GM21390 (cell line): ENCODE results near the gene TMEM209.
"Not testable (repeated sequence)": the region's sequence is repeated elsewhere in the genome, so short reads cannot be mapped to it uniquely, and the experiment has no call there.

ENCODE experiments used
- ATAC-seq: cut with Tn5 transposase; IDR thresholded peaks from one replicate; pipeline ENCODE4 v1.9.1; 2021; ENCODE audit not compliant: unreplicated experiment

TMEM209 gene

GRCh38 chr7:130205084-130205947 lies at the start of gene TMEM209:
TSS of gene TMEM209 (minus strand) at chr7:130205406. CDS start at chr7:130205375, 31 bp downstream.
- peak; percentile 99 for ATAC-seq

DNA sequence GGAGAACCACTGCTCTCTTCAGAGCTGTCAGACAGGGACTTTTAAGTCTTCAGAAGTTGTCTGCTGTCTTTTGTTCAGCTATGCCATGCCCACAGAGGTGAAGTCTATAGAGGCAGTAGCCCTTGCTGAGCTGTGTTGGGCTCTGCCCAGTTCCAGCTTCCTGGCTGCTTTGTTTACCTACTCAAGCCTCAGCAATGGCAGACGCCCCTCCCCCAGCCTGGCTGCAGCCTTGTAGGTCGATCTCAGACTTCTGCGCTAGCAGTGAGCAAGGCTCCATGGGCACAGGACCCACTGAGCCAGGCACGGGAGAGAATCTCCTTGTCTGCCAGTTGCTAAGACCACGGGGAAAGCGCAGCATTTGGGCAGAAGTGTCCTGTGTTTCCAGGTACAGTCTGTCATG lies 49.3 kb upstream of the TMEM209 start:
- ATAC-seq = no peak

GRCh38 chr7:130249626-130250025 lies 44.4 kb upstream of the TMEM209 start:
- ATAC-seq = not testable (repeated sequence)

DNA sequence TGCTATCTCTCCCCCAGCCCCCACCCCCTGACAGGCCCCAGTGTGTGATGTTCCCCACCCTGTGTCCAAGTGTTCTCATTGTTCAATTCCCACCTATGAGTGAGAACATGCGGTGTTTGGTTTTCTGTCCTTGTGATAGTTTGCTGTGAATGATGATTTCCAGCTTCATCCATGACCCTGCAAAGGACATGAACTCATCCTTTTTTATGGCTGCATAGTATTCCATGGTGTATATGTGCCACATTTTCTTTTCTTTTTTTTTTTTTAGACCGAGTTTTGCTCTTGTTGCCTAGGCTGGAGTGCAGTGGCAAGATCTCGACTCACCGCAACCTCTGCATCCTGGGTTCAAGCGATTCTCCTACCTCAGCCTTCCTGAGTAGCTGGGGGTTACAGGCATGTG lies 43.6 kb upstream of the TMEM209 start:
- ATAC-seq = not testable (repeated sequence)

DNA sequence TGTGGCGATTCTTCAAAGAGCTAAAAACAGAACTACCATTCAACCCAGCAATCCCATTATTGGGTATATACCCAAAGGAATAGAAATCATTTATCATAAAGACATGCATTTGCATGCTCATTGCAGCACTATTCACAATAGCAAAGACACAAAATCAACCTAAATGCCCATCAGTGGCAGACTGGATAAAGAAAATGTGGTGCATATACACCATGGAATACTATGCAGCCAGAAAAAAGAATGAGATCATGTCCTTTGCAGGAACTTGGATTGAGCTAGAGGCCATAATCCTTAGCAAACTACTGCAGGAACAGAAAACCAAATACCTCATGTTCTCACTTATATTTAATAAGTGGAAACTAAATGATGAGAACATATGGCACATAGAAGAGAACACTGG lies 41.3 kb upstream of the TMEM209 start:
- not testable (repeated sequence) for ATAC-seq

DNA sequence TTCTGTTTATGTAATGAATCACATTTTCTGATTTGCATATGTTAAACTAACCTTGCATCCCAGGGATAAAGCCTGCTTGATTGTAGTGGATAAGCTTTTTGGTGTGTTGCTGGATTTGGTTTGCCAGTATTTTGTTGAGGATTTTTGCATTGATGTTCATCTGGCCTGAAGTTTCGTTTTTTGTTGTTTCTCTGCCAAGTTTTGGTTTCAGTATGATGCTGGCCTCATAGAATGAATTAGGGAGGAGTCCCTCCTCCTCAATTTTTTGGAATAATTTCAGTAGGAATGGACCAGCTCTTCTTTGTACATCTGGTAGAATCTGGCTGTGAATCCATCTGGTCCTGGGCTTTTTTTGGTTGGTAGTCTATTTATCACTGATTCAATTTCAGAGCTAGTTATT lies 38.3 kb upstream of the TMEM209 start:
- not testable (repeated sequence) for ATAC-seq

GRCh38 chr7:130242198-130243014 lies 37.2 kb upstream of the TMEM209 start:
- no peak for ATAC-seq

DNA sequence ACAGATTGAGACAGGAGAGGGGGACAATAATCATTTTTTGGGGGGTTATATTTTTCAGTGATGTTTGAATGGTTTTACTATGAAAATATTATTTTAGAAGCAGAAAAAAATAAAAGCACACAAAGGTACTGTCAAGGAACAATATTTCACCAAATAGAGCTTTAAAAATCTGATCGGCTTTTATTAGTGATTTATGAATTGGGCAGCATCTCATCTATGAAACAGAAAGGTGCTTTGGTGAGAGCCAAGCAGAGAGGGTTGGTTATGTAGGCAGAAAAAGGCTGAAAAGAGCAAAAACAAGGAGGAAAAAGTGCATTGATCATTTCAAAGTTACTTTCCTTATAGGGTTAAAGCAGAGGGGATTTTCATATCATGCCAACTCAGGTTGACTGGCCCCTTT lies 35.0 kb upstream of the TMEM209 start:
- ATAC-seq = no peak

- ATAC-seq = not testable (repeated sequence)
Observed at GRCh38 chr7:130236361-130236760, 31.2 kb upstream of the TMEM209 start.

- ATAC-seq = no peak
Observed at GRCh38 chr7:130234078-130234477, 28.9 kb upstream of the TMEM209 start.

DNA sequence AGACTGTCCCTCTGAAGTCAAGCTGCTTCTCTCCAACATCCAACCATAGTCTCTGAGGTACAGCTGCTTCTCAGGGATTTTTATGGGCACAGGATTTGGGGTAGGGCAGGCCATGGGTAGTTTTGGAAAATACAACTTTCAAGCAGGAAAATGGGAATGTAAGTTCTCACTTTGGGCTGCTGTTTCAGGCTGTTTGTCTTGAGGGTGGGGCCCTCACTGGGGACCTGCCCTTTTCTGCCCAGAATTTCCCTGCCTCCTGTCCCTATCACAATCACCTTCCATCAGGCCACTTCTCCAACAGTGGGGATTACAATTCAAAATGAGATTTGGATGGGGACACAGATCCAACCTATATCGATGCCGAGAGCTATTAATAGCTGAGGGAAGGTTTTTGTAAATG lies 27.0 kb upstream of the TMEM209 start:
- no peak for ATAC-seq

DNA sequence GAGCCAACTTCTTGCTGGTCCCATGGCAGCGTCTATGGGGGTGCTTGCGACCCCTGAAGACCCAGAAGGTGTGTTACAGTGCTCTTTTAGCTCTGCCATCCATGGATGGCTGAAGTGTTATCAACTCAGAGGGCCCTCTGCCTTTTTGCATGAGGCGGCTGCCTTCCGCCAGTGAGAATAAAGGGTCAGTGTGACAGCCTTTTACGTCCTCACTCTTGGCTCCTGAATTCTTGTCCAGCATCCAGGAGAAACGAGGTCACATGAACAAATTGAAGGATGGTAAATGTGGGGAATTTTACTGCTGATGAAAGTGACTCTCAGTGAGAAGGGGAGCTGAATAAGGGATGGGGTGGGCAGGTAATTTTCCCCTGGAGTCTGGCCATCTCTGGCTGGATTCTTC lies 26.6 kb upstream of the TMEM209 start:
- ATAC-seq = no peak

DNA sequence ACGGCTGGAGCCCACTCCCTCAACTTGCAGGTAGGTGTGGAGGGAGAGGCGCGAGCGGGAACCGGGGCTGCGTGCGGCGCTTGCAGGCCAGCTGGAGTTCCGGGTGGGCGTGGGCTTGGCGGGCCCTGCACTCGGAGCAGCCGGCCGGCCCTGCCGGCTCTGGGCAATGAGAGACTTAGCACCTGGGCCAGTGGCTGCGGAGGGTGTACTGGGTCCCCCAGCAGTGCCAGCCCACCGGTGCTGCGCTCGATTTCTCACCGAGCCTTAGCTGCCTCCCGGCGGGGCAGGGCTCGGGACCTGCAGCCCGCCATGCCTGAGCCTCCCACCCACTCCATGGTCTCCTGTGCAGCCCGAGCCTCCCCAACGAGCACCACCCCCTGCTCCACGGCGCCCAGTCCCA lies 24.8 kb upstream of the TMEM209 start:
- ATAC-seq = not testable (repeated sequence)

DNA sequence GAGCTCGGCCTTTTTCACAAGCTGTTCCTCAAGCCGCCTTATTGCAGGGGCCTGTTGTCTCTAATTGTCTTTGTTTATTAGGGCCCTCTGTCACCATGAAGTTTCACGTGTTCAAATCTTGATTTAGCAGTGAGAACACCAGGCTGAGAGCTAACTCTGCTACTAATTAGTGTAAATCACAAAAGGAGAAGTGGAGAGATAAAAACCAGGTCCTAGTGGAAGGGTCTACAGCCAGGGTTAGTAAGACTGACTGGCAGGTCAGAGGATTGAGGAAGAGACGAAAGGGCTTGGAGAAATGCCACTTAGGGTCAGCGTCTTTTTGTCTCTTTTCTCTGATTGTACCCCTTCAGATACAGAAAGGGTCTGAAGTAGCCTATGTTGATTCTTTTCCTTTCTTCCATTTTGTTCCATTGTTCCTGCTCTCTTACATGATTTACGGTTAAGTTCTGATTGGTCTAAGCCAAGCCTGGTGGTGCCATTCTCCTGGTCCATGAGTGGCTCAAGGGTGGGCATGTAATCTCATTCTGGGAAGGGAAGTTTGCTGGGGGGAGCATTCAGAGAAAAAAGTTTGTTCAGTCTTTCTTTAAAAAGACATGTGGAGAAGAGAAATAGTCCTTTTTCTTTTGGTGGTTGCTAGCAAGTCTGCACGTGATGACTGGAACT lies 23.8 kb upstream of the TMEM209 start:
- no peak for ATAC-seq

DNA sequence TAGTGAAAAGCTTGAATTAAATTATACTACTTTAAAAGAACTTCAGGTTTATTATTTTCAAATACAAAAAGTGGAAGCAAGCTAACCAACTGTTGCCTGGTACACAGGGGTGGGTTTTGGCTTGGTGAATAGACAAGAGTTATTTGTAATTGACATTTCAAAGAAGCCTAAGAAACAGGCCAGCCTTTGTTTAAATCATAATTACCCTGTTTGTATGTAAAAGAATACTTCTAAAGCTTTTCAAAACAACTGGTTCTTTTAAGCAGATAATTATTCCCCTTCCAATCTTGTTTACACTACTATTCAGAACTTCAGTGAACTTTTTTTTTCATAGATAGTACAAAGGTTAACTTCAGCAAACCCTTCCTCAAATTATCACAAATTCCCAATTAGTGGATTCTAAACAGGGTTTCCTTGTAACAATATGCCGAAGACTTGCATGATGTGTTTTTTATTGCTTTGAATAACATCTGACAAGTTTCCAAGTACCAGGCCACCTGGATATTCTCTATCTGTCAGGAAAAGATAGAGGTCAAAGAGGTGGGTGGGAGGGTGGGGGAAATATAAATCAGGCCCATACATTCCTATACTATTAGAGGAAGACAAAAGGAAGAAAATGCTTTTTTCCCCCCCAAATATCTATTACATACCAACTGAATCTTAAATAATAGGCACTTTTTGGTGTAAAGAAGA lies 22.8 kb upstream of the TMEM209 start:
- no peak for ATAC-seq

GRCh38 chr7:130226333-130226732 lies 21.1 kb upstream of the TMEM209 start:
- ATAC-seq = no peak

- ATAC-seq = not testable (repeated sequence)
Observed at GRCh38 chr7:130224923-130225322, 19.7 kb upstream of the TMEM209 start.

DNA sequence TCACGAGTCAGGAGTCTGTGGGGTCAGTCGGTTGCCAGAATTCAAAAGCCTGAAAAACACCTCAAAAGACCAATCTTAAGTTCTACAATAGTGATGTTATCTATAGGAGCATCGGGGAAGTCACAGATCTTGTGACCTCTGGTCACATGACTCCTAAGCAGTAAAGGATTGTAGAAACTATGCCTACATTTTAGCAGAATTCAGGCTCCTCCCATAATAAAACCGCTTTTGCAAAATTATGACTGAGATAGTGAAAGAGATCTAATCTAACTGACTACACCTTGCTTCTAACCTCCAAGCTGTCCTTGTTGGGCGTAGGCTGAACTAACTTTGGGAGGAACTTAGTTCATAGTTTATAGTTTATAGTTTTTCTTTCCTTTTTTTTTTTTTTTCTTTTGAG lies 19.0 kb upstream of the TMEM209 start:
- no peak for ATAC-seq

DNA sequence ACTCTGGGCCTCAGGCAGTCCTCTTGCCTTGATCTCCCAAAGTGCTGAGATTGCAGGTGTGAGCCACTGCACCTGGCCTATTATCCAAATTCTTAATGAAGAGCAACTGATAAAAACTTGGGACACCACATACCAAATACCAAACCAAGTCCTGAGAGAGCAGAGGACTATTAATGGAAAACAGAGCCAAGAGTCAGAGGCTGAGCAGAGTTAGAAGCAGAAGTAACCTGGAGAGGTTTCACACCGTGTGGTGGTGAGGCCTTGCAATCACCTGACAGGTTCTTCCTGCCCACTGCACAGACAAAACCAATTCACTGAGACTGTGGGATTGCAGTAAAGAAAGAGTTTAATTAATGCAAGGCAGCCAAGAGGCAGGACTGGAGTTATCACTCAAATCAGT lies 18.4 kb upstream of the TMEM209 start:
- no peak for ATAC-seq

DNA sequence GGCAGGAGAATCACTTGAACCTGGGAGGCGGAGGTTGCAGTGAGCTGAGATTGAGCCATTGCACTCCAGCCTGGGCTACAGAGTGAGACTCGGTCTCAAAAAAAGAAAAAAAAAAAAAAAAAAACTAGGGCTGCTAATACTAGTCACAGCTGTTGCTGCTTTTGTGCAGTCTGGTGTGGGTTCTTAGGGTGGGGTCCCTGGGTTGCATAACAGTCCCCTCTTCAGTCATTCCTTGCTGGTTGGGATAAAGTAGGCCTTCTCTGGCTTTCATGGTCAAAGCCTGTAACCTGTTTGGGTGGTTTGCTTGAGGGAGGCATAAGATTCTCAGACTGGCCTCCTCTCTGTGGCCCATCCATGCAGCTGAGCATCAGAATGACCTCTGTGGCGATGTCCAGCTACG lies 16.5 kb upstream of the TMEM209 start:
- ATAC-seq = no peak

GRCh38 chr7:130219871-130220270 lies 14.7 kb upstream of the TMEM209 start:
- no peak for ATAC-seq
